ENCODE results near the gene TTYH1.

Gene TTYH1

GRCh38 chr19:54424660-54425381 lies 9.6 kb downstream of the TTYH1 start:
- DNase-seq: no peak

GRCh38 chr19:54425382-54425723 lies 10.1 kb downstream of the TTYH1 start:
- peak in 1 of 2 experiments; percentile 9 for DNase-seq

- DNase-seq: no peak
These were observed 11.1 kb downstream of the TTYH1 start for GRCh38 chr19:54426291-54426931.

GRCh38 chr19:54427586-54427985 lies 12.3 kb downstream of the TTYH1 start:
- no peak for DNase-seq

- no peak for DNase-seq
These were observed 13.3 kb downstream of the TTYH1 start for GRCh38 chr19:54428323-54429175.

- DNase-seq: no peak
These were observed 13.9 kb downstream of the TTYH1 start for GRCh38 chr19:54429176-54429495.

GRCh38 chr19:54429545-54430227 lies 14.4 kb downstream of the TTYH1 start:
- DNase-seq: no peak

- DNase-seq: peak; percentile 34 to 43
These were observed 15.3 kb downstream of the TTYH1 start for GRCh38 chr19:54430306-54431254.

- DNase-seq: no peak
These were observed 16.1 kb downstream of the TTYH1 start for GRCh38 chr19:54431255-54431838.

- DNase-seq: no peak
These were observed 17.0 kb downstream of the TTYH1 start for GRCh38 chr19:54432144-54432738.

GRCh38 chr19:54433697-54434096 lies 18.4 kb downstream of the TTYH1 start:
- DNase-seq: no peak

- DNase-seq: no peak
These were observed 19.0 kb downstream of the TTYH1 start for GRCh38 chr19:54434112-54434872.

GRCh38 chr19:54434873-54435214 lies 19.6 kb downstream of the TTYH1 start:
- DNase-seq: no peak

GRCh38 chr19:54435551-54436016 lies 20.3 kb downstream of the TTYH1 start:
- DNase-seq: no peak

GRCh38 chr19:54436031-54436523 lies 20.8 kb downstream of the TTYH1 start:
- DNase-seq: no peak

- no peak for DNase-seq
These were observed 21.5 kb downstream of the TTYH1 start for GRCh38 chr19:54436628-54437252.

GRCh38 chr19:54439174-54439851 lies 24.0 kb downstream of the TTYH1 start:
- DNase-seq: peak; percentile 71 to 87

GRCh38 chr19:54440641-54441040 lies 25.4 kb downstream of the TTYH1 start:
- DNase-seq: no peak

GRCh38 chr19:54444737-54445136 lies 29.5 kb downstream of the TTYH1 start:
- DNase-seq: no peak
